HCT116 (cell line): ENCODE results near the gene MTUS2. TPM values are rescaled to one million over a fixed set of nuclear protein-coding genes. Genes with fewer than 3 reads are reported as not detected.

Experiments used
- ATAC-seq: fragments of 200-7000 bp; cut with Tn5 transposase; 2 replicates; pipeline ENCODE4 v1.9.1; 2020; ENCODE audit warnings: mild to moderate bottlenecking, moderate library complexity
- BruUV-seq: library from RNA; stranded (reverse); fragments of 400-500 nt; replicated peaks from 2 replicates; lab custom pipeline; 2021; lab: Mats Ljungman, UMichigan
- CTCF ChIA-PET: fragments of 300-600 bp; sonication (Branson Sonifier 250); formaldehyde crosslinking; loops from one replicate; lab custom pipeline; 2021; ENCODE audit warnings: antibody characterized with exemption; lab: Charles Lee
- POLR2A ChIA-PET: fragments of 300-600, 350-600 bp; sonication (Branson Sonifier 250); formaldehyde crosslinking; loops from one replicate; lab custom pipeline; 2021; ENCODE audit warnings: antibody characterized with exemption; lab: Charles Lee
- RAD21 ChIA-PET, 2 experiments: fragments of 300-600 bp; sonication (Branson Sonifier 250); formaldehyde crosslinking; loops; one replicate each; lab custom pipeline; 2023; ENCODE audit warnings: low total read pairs in 2 of 2; ENCODE audit not compliant: uncharacterized antibody in 2 of 2, unreplicated experiment in 2 of 2, low non-redundant PET in 1 of 2; lab: Charles Lee
- DNase-seq: peaks from one replicate; pipeline ENCODE4 v3.0.0-alpha.2; 2010; ENCODE audit warnings: low read depth, low spot score
- H2AFZ ChIP-seq: fragments of 200-600 bp; shearing (Covaris generic), sonication (generic); 2 replicates; pipeline ENCODE4 v1.6.1; 2017; ENCODE audit warnings: low read depth, mixed run types, mixed read lengths, antibody characterized with exemption, low read length; ENCODE audit not compliant: poor library complexity, severe bottlenecking
- H3K27ac ChIP-seq: 2 replicates; pipeline ENCODE4 v1.5.1; 2012; ENCODE audit warnings: low read depth, low read length
- H3K27me3 ChIP-seq: fragments of 200-600 bp; sonication (generic); 2 replicates; pipeline ENCODE4 v1.6.1; 2016; ENCODE audit warnings: mixed run types, low read length, mixed read lengths; ENCODE audit not compliant: insufficient read depth
- H3K36me3 ChIP-seq, 2 experiments: fragments of 200-500 bp in 1 of 2; fragments of 200-600 bp in 1 of 2; sonication (Bioruptor generic) in 1 of 2; sonication (generic) in 1 of 2; 2 replicates each; pipeline versions ENCODE4 v1.5.1 to v1.6.1; 2014 to 2016; ENCODE audit warnings: low read length in 2 of 2, inconsistent platforms in 1 of 2, mixed read lengths in 1 of 2, mixed run types in 1 of 2; ENCODE audit not compliant: insufficient read depth in 2 of 2, control insufficient read depth in 1 of 2
- H3K4me1 ChIP-seq, 2 experiments: fragments of 200-600 bp in 1 of 2; sonication (generic) in 1 of 2; 2 replicates each; pipeline versions ENCODE4 v1.5.1 to v1.6.1; 2012 to 2017; ENCODE audit warnings: low read length in 2 of 2, inconsistent platforms in 1 of 2, mild to moderate bottlenecking in 1 of 2, mixed read lengths in 1 of 2, mixed run types in 1 of 2, moderate library complexity in 1 of 2; ENCODE audit not compliant: insufficient read depth in 2 of 2, control insufficient read depth in 1 of 2
- H3K4me2 ChIP-seq: fragments of 200-600 bp; sonication (generic); 2 replicates; pipeline ENCODE4 v1.6.1; 2017; ENCODE audit warnings: mixed run types, low read length, mixed read lengths
- H3K4me3 ChIP-seq, 2 experiments: fragments of 200-600 bp in 1 of 2; sonication (generic) in 1 of 2; replicated peaks in 1 of 2; 2 replicates each; pipeline ENCODE4 v1.5.1; 2011 to 2016; ENCODE audit warnings: low read length in 2 of 2, control low read depth in 1 of 2, low read depth in 1 of 2, mild to moderate bottlenecking in 1 of 2, mixed read lengths in 1 of 2, mixed run types in 1 of 2
- H3K79me2 ChIP-seq: fragments of 200-600 bp; sonication (generic); 2 replicates; pipeline ENCODE4 v1.6.1; 2017; ENCODE audit warnings: mild to moderate bottlenecking, mixed run types, low read length, moderate library complexity, mixed read lengths; ENCODE audit not compliant: insufficient read depth
- H3K9ac ChIP-seq: fragments of 200-600 bp; sonication (generic); 2 replicates; pipeline ENCODE4 v1.6.1; 2016; ENCODE audit warnings: low read length, mixed read lengths
- H3K9me2 ChIP-seq: fragments of 200-600 bp; sonication (generic), shearing (Covaris generic); 2 replicates; pipeline ENCODE4 v1.6.1; 2017; ENCODE audit warnings: mixed run types, mild to moderate bottlenecking, moderate library complexity; ENCODE audit not compliant: insufficient read depth
- H3K9me3 ChIP-seq, 2 experiments: fragments of 200-500 bp in 1 of 2; fragments of 200-600 bp in 1 of 2; sonication (Bioruptor generic) in 1 of 2; sonication (generic) in 1 of 2; 2 replicates each; pipeline ENCODE4 v1.6.1; 2014 to 2017; ENCODE audit warnings: low read length in 2 of 2, mixed read lengths in 2 of 2, inconsistent platforms in 1 of 2, low read depth in 1 of 2, mild to moderate bottlenecking in 1 of 2, mixed run types in 1 of 2, moderate library complexity in 1 of 2; ENCODE audit not compliant: control insufficient read depth in 1 of 2, insufficient read depth in 1 of 2
- H4K20me1 ChIP-seq: fragments of 200-600 bp; sonication (generic), shearing (Covaris generic); 2 replicates; pipeline ENCODE4 v1.6.1; 2017; ENCODE audit warnings: mixed run types, mild to moderate bottlenecking, moderate library complexity; ENCODE audit not compliant: insufficient read depth
- CEBPB ChIP-seq: IDR thresholded peaks from 2 replicates; pipeline ENCODE4 v1.6.1; 2012; ENCODE audit warnings: low read depth
- ELF1 ChIP-seq: IDR thresholded peaks from 2 replicates; pipeline ENCODE4 v1.6.1; 2012; ENCODE audit warnings: low read depth, borderline replicate concordance
- REST ChIP-seq: IDR thresholded peaks from 2 replicates; pipeline ENCODE4 v1.6.1; 2012; ENCODE audit warnings: low read depth
- ZBTB33 ChIP-seq: IDR thresholded peaks from 2 replicates; pipeline ENCODE4 v1.6.1; 2011; ENCODE audit warnings: mild to moderate bottlenecking, low read length, moderate library complexity; ENCODE audit not compliant: insufficient replicate concordance; ENCODE audit errors: extremely low read depth
- intact Hi-C: fragments of 100-400 bp; cut with micrococcal nuclease; formaldehyde crosslinking; loops from 2 replicates; pipeline ENCODE4 v1.10.0; 2022
- total RNA-seq: library from RNA; stranded (reverse); gene quantifications from one replicate; pipeline ENCODE4 v1.2.1, GENCODE V29; 2021; ENCODE audit not compliant: unreplicated experiment

MTUS2 gene
- total RNA-seq, 1 experiment from 2014 or later = 0.02 TPM

GRCh38 chr13:28978574-28978973, 158.4 kb downstream of the MTUS2 start:
- Histone ChIP-seq H2AFZ (no peak overlapping the region), H3K79me2 (no peaks in the 10 kb centered on the region), H3K9ac (no peak overlapping the region), H3K4me2 (no peak overlapping the region), H3K4me3 (no peak overlapping the region), H3K9me2 (no peaks in the 10 kb centered on the region), H3K36me3 (no peaks in the 10 kb centered on the region), H3K4me1 (no peaks in the 10 kb centered on the region), H3K9me3 (no peaks in the 10 kb centered on the region), H3K27me3 (peaks cover 70% of the 10 kb centered on the region), H4K20me1 (no peaks in the 10 kb centered on the region), H3K27ac (no peak overlapping the region)
- ChIA-PET CTCF (no interaction called here), POLR2A (no interaction called here), RAD21 (no interaction called here)
- no peak for TF ChIP-seq REST
- TF ChIP-seq CEBPB = no peak
- no peak for TF ChIP-seq ZBTB33
- TF ChIP-seq ELF1 = no peak
- no TSS peak for BruUV-seq
- intact Hi-C loops = no loop called here
- DNase-seq (no peak), ATAC-seq (no peak)
